ENCODE data around the gene KCP.

The KCP gene

GRCh38 chr7:128886391-128887168 is 23.9 kb downstream of the KCP start:
- DNase-seq (ENCODE audit: low read depth), result no peak

DNA sequence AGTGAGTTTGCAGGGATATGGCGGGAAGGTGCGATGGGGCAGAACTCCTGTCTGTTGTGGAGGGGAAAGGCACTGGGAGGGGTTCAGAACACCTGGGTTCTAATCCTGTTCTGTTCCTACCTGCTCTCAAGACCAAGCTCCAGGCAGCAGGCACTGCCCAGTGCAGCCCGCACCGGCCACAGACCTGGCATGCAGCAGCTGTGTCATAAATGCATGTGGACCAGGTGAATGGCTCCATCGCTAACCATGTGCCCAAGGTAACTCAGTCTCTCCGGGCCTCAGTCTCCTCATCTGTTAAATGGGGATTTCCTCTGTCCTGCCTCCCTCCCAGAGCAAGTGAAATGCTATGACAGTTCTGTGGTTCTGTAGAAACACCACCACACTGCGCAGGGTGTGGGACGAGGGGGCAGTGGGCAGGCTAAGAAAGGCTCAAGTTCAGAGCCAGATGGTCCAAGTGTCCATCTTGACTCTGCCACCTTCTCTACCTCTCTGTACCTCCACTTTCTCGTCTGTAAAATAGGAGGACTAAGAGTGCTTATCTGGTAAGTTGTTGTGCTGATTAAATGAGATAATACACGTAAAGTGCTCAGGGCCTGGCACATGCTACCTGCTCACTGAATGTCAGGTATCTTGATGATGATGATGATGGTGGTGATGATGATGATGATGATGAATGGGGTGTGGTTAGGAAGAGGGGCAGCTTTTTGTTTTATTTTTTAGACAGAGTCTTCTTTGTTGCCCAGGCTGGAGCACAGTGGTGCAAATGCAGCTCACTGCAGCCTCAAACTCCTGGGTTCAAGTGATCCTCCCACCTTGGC is 24.9 kb downstream of the KCP start:
- no peak for DNase-seq (ENCODE audit: low read depth)

DNA sequence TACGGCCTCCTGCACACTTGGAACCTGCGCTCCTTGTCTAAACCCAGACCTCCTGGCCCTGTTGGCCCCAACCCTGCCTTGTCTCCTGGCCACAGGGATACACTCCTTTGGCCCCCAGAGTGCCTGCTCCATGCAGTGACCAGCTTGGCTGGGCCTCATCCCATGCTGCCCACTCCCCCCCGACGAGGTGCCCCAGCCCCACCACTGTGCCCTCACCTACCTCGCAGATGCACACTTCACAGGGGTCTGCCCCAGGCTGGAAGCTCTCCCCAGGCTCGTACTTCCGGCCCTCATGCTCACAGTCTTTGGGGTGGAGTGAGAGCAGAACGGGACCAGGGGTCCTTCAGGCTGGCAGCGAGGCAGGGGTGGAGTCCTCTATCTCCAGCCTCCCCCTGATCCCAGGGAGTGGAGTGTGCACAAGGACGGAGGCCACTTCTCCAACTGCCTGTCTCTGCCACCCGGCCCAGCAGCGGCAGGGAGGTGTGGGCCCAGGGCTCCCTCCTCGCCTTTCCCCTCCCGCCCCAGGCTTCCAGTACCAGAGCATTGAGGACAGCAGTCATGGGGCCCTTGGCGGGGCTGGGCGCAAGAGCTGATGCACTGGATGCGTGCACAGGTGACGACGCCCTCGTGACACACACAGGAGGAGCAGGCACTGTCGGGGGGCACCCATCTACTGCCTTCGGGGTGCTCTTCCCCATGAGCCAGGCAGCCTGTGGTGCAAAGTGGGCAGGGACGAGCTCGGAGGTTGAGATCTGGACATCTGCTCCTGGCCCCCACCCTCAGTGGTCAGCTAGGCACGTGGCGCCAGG is 25.7 kb downstream of the KCP start:
- DNase-seq (ENCODE audit: low read depth), result no peak

GRCh38 chr7:128883622-128884448 is 26.7 kb downstream of the KCP start:
- DNase-seq (ENCODE audit: low read depth), result peak; percentile 82

GRCh38 chr7:128882134-128882533 is 28.4 kb downstream of the KCP start:
- no peak for DNase-seq (ENCODE audit: low read depth)

GRCh38 chr7:128881458-128882125 is 28.9 kb downstream of the KCP start:
- DNase-seq (ENCODE audit: low read depth), result no peak

- DNase-seq (ENCODE audit: low read depth), result no peak
Measured at GRCh38 chr7:128880791-128881457, 29.6 kb downstream of the KCP start.

DNA sequence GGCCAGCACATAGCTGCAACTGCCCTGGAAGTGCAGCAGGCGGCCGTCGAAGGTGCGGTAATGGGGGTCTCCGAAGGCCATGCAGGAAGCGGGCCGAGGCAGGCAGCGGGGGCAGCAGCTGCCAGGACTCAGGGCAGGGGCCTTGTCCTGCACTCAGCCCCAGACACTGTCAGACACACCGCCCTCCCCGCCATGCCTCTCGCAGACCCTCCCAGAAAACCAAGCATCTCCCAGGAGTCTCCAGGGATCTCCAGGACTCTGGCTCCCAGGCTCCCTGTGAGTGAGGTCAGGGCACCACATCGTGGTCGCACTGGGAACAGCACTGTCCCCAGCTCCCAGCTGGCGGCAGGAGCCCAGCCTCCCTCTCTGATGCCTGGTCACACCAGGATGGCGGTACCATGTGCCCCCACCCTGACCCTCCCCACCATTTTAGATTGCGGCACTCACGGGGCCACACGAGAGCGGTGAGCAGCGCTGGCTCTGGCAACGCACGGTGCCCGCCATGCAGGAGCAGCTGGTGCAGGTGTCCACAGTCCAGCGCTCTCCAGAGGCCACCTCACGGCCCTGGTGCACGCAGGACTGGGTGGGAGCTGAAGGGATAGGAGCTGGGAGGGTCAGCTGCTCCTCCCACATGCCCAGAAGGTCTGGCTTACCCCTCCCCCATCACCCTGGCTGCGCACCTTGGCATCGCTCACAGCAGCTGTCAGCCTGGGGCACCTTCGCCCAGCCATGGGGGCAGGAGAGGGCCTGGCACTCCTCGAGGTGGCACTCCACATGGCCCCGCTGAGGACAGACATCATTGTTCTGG is 30.4 kb downstream of the KCP start:
- no peak for DNase-seq (ENCODE audit: low read depth)

DNA sequence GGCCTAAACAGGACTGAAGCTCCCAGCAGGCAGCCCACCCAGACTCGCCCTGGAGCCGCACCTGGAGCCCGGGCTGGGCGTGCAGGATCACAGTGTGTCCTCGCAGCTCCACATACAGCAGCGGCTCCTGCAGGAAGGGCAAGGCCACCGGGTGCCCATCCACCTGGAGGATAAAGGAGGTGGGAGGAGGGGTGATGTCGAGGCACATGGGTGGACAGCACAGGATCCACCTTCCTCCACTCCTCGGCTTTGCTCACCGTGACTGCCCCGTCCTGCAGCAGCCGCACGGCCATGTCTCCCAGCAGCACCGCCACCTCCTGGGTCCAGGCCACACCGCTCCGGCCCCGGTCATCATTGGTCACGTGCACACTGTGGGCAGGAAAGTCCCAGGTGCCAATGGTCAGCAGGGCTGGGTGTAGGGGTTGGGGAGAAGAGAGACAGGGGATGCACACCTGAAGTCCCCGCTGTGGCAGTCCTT is 31.0 kb downstream of the KCP start:
- no peak for DNase-seq (ENCODE audit: low read depth)

GRCh38 chr7:128878226-128879105 is 32.0 kb downstream of the KCP start:
- no peak for DNase-seq (ENCODE audit: low read depth)

DNA sequence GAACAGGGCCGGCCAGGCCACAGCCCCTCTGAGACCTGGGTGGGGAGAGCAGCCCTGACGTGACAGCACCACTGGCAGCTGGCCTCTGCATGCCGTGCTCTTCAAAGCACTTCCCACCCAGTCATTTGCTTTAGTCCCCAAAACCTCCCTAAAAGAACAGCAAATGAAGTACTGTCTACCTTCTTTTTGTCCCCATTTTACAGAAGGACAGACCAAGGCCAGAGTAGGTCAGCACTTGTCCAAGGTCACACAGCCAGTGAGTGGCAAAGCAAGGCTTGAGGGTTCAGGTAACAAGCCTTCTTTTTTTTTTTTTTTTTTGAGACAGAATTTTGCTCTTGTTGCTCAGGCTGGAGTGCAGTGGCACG is 32.8 kb downstream of the KCP start:
- no peak for DNase-seq (ENCODE audit: low read depth)

- DNase-seq (ENCODE audit: low read depth), result no peak
Measured at GRCh38 chr7:128876978-128877755, 33.3 kb downstream of the KCP start.

DNA sequence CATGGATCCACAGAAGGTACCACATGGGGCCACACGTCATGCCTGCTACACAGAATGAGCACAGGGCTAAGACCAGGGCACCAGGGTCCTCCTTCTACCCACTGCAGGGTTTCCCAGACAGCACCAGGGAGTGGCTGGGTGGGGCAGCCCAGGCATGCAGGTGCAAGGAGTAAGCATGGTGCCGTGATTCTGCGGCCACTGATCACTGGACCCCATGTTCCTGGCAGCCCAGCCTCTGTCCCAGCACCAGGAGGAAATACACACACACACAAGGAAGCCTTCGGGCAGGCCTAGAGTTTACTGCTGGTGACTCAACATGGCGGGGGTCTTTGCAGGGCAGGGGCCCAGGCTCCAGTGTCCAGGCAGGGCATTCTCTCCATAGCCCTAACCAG is 33.9 kb downstream of the KCP start:
- DNase-seq (ENCODE audit: low read depth), result no peak

DNA sequence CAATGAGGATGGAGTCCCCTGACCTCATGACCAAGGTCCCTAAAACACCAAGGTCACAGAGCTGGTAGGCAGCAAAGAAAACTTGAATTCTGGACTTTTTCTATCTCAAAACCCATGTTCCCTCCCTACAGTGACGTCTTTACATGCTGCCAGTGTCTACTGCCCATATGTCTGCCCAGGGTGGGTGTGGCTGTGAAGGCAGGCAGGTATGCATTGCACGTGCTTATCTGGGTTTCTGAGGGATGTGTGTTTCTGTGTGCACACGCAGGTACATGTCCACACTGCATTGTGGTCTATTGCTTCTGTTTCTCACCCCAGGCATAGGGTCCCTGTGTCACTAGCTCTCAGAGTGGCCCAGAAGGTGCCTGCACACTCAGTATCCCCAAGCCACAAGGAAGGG is 34.4 kb downstream of the KCP start:
- DNase-seq (ENCODE audit: low read depth), result no peak

DNA sequence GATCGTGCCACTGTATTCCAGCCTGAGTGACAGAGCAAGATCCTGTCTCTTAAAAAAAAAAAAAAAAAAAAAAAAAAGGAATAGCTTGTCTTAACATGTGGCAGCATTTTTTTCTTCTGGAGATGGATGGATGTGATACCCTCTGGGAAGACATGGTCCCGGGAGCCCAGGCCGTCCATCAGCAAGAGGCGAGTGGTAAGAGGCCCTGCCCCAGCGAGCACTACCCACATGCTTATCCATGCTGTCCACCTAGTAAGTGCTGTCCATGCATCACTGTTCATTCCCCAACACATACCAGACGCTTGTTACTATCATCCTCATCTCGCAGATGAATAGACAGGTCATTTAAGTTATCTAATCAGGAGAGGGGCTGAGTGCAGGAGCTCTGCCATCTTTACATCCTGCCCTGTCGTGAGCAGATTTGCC is 35.0 kb downstream of the KCP start:
- no peak for DNase-seq (ENCODE audit: low read depth)

- no peak for DNase-seq (ENCODE audit: low read depth)
Measured at GRCh38 chr7:128874140-128875031, 36.1 kb downstream of the KCP start.

DNA sequence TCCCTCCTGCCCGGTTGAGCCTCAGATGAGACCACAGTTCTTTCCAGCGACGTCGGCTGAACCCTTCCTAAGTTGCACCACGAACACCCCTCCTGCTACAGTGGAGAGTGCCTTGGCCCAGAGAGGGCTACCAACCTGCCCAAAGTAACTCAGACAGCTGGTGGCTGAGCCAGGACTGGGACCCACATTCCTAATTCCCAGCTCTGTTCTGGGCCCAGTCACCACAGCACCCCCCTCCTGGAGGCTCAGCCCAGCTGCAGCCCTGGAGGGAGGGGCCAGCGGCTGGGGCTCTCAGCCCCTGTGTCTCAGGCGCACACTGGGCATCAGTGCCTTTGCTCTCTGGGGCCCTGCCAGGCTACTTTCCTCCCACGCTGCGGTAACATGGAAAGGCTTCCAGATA is 37.3 kb downstream of the KCP start:
- DNase-seq (ENCODE audit: low read depth), result no peak
